ENCODE measurements around the gene IGF1.

The IGF1 gene

GRCh38 chr12:102444093-102444492, 36.3 kb downstream of the IGF1 start:
- Histone ChIP-seq H4K20me1 (ENCODE audit: insufficient read depth, low read length, poor library complexity, severe bottlenecking) (no peaks in the 10 kb centered on the region), H2AFZ (ENCODE audit: low read length) (no peak overlapping the region), H3K9ac (ENCODE audit: low read depth, low read length, poor library complexity, severe bottlenecking) (no peak overlapping the region), H3K79me2 (ENCODE audit: insufficient read depth, low read length) (no peaks in the 10 kb centered on the region), H3K4me2 (ENCODE audit: low read depth, low read length, poor library complexity, severe bottlenecking) (no peak overlapping the region), H3K9me3 (ENCODE audit: insufficient read depth, low read depth, low read length) (no peaks in the 10 kb centered on the region), H3K9me2 (replicated peaks; ENCODE audit: low read depth, low read length) (no peaks in the 10 kb centered on the region), H3K4me1 (ENCODE audit: insufficient read depth, low read length, poor library complexity, severe bottlenecking) (no peaks in the 10 kb centered on the region), H3K27me3 (ENCODE audit: insufficient read depth, low read length, poor library complexity, severe bottlenecking) (no peaks in the 10 kb centered on the region), H3F3A (ENCODE audit: low read depth) (no peaks in the 10 kb centered on the region), H3K4me3 (ENCODE audit: low read length, poor library complexity, severe bottlenecking) (no peak overlapping the region), H3K36me3 (ENCODE audit: insufficient read depth, low read length) (no peaks in the 10 kb centered on the region)
- no peak for TF ChIP-seq CTCF (conservative IDR thresholded peaks at IDR 0.05; ENCODE audit: low read length)

- Histone ChIP-seq H4K20me1 (ENCODE audit: insufficient read depth, low read length, poor library complexity, severe bottlenecking) (no peaks in the 10 kb centered on the region), H3K36me3 (ENCODE audit: insufficient read depth, low read length) (no peaks in the 10 kb centered on the region), H3K27me3 (ENCODE audit: insufficient read depth, low read length, poor library complexity, severe bottlenecking) (no peaks in the 10 kb centered on the region), H3K4me2 (ENCODE audit: low read depth, low read length, poor library complexity, severe bottlenecking) (no peak overlapping the region), H3K79me2 (ENCODE audit: insufficient read depth, low read length) (no peaks in the 10 kb centered on the region), H2AFZ (ENCODE audit: low read length) (no peak overlapping the region), H3K4me3 (ENCODE audit: low read length, poor library complexity, severe bottlenecking) (no peak overlapping the region), H3K9me3 (ENCODE audit: insufficient read depth, low read depth, low read length) (no peaks in the 10 kb centered on the region), H3K9me2 (replicated peaks; ENCODE audit: low read depth, low read length) (no peaks in the 10 kb centered on the region), H3F3A (ENCODE audit: low read depth) (no peaks in the 10 kb centered on the region), H3K9ac (ENCODE audit: low read depth, low read length, poor library complexity, severe bottlenecking) (no peak overlapping the region), H3K4me1 (ENCODE audit: insufficient read depth, low read length, poor library complexity, severe bottlenecking) (no peaks in the 10 kb centered on the region)
- TF ChIP-seq CTCF (conservative IDR thresholded peaks at IDR 0.05; ENCODE audit: low read length), result no peak
- no peak for TF ChIP-seq EZH2phosphoT487 (IDR thresholded peaks at IDR 0.05; ENCODE audit: borderline replicate concordance)
Observed at GRCh38 chr12:102441077-102441596, 39.2 kb downstream of the IGF1 start.

- TF ChIP-seq EZH2phosphoT487 (IDR thresholded peaks at IDR 0.05; ENCODE audit: borderline replicate concordance) (no peak), CTCF (conservative IDR thresholded peaks at IDR 0.05; ENCODE audit: low read length) (no peak)
- H2AFZ ChIP-seq (ENCODE audit: low read length), result no peak overlapping the region
- no peaks in the 10 kb centered on the region for H3K9me2 ChIP-seq (replicated peaks; ENCODE audit: low read depth, low read length)
- no peaks in the 10 kb centered on the region for H3K79me2 ChIP-seq (ENCODE audit: insufficient read depth, low read length)
- H3K9ac ChIP-seq (ENCODE audit: low read depth, low read length, poor library complexity, severe bottlenecking), result no peak overlapping the region
- no peak overlapping the region for H3K4me3 ChIP-seq (ENCODE audit: low read length, poor library complexity, severe bottlenecking)
- no peaks in the 10 kb centered on the region for H3F3A ChIP-seq (ENCODE audit: low read depth)
- H4K20me1 ChIP-seq (ENCODE audit: insufficient read depth, low read length, poor library complexity, severe bottlenecking), result no peaks in the 10 kb centered on the region
- no peaks in the 10 kb centered on the region for H3K9me3 ChIP-seq (ENCODE audit: insufficient read depth, low read depth, low read length)
- no peaks in the 10 kb centered on the region for H3K36me3 ChIP-seq (ENCODE audit: insufficient read depth, low read length)
- no peak overlapping the region for H3K4me2 ChIP-seq (ENCODE audit: low read depth, low read length, poor library complexity, severe bottlenecking)
- no peaks in the 10 kb centered on the region for H3K4me1 ChIP-seq (ENCODE audit: insufficient read depth, low read length, poor library complexity, severe bottlenecking)
- H3K27me3 ChIP-seq (ENCODE audit: insufficient read depth, low read length, poor library complexity, severe bottlenecking), result no peaks in the 10 kb centered on the region
Observed at GRCh38 chr12:102439426-102440405, 40.6 kb downstream of the IGF1 start.
